BLaER1 (cell line): Measurements from ENCODE around the gene DUT.

Experiments used
- H3K27ac ChIP-seq: shearing (Covaris generic); formaldehyde crosslinking; 2 replicates; pipeline ENCODE4 v1.8.1; 2022
- H3K27me3 ChIP-seq: shearing (Covaris generic); formaldehyde crosslinking; 2 replicates; pipeline ENCODE4 v1.8.1; 2022
- H3K36me3 ChIP-seq: shearing (Covaris generic); formaldehyde crosslinking; 2 replicates; pipeline ENCODE4 v1.8.1; 2022
- H3K4me1 ChIP-seq: shearing (Covaris generic); formaldehyde crosslinking; 2 replicates; pipeline ENCODE4 v1.8.1; 2022
- H3K4me2 ChIP-seq: shearing (Covaris generic); formaldehyde crosslinking; 2 replicates; pipeline ENCODE4 v1.8.1; 2022
- H3K4me3 ChIP-seq: shearing (Covaris generic); formaldehyde crosslinking; 2 replicates; pipeline ENCODE4 v1.8.1; 2022
- H3K9ac ChIP-seq: shearing (Covaris generic); formaldehyde crosslinking; 2 replicates; pipeline ENCODE4 v1.8.1; 2022
- H3K9me3 ChIP-seq: shearing (Covaris generic); formaldehyde crosslinking; 2 replicates; pipeline ENCODE4 v1.8.1; 2022
- H4K20me1 ChIP-seq: shearing (Covaris generic); formaldehyde crosslinking; 2 replicates; pipeline ENCODE4 v1.8.1; 2022
- Cebpa-rat ChIP-seq: shearing (Covaris generic); IDR thresholded peaks from 2 replicates; pipeline ENCODE4 v1.8.1; 2022

DUT gene

GRCh38 chr15:48383031-48383430 is 51.8 kb downstream of the DUT start:
- Histone ChIP-seq H3K4me2 (peak overlapping the region; percentile 54; the same call in 1 of the 2 replicates), H3K27ac (no peak overlapping the region)

GRCh38 chr15:48384616-48385015 is 53.4 kb downstream of the DUT start:
- no peak overlapping the region for H3K9ac ChIP-seq
- TF ChIP-seq Cebpa-rat = no peak
- no peaks in the 10 kb centered on the region for H3K27me3 ChIP-seq
- H3K27ac ChIP-seq = no peak overlapping the region
- H3K4me2 ChIP-seq = peak overlapping the region; percentile 17; the same call in 1 of the 2 replicates
- H3K9me3 ChIP-seq = no peaks in the 10 kb centered on the region
- H3K36me3 ChIP-seq = no peaks in the 10 kb centered on the region
- no peaks in the 10 kb centered on the region for H4K20me1 ChIP-seq
- peaks cover 32% of the 10 kb centered on the region for H3K4me1 ChIP-seq
- no peak overlapping the region for H3K4me3 ChIP-seq

More at GRCh38 chr15:48383031-48383430, 51.8 kb downstream of the DUT start:
- Histone ChIP-seq H3K27me3 (no peaks in the 10 kb centered on the region), H3K4me3 (no peak overlapping the region), H3K4me1 (peaks cover 32% of the 10 kb centered on the region), H4K20me1 (no peaks in the 10 kb centered on the region), H3K36me3 (no peaks in the 10 kb centered on the region), H3K9me3 (0 out of 2 replicates have a peak, but pooled peaks cover under 1% of the 10 kb centered on the region), H3K9ac (no peak overlapping the region)
- no peak for TF ChIP-seq Cebpa-rat

- H3K9me3 ChIP-seq = no peaks in the 10 kb centered on the region
- H3K4me3 ChIP-seq = no peak overlapping the region
- H4K20me1 ChIP-seq = no peaks in the 10 kb centered on the region
- H3K4me1 ChIP-seq = peaks cover 32% of the 10 kb centered on the region
- H3K27ac ChIP-seq = no peak overlapping the region
- no peak for TF ChIP-seq Cebpa-rat
- no peaks in the 10 kb centered on the region for H3K27me3 ChIP-seq
- H3K9ac ChIP-seq = no peak overlapping the region
- no peaks in the 10 kb centered on the region for H3K36me3 ChIP-seq
- peak overlapping the region; percentile 17; the same call in 1 of the 2 replicates for H3K4me2 ChIP-seq
These were observed 54.0 kb downstream of the DUT start for GRCh38 chr15:48385031-48385830.

GRCh38 chr15:48388016-48388851 is 57.0 kb downstream of the DUT start:
- H4K20me1 ChIP-seq = no peaks in the 10 kb centered on the region
- H3K27me3 ChIP-seq = no peaks in the 10 kb centered on the region
- no peak overlapping the region for H3K9ac ChIP-seq
- no peak overlapping the region for H3K27ac ChIP-seq
- no peak overlapping the region for H3K4me3 ChIP-seq
- no peaks in the 10 kb centered on the region for H3K36me3 ChIP-seq
- TF ChIP-seq Cebpa-rat = no peak
- no peaks in the 10 kb centered on the region for H3K9me3 ChIP-seq
- peaks cover 15% of the 10 kb centered on the region for H3K4me1 ChIP-seq
- H3K4me2 ChIP-seq = no peak overlapping the region

GRCh38 chr15:48388910-48389309 is 57.7 kb downstream of the DUT start:
- H4K20me1 ChIP-seq = no peaks in the 10 kb centered on the region
- H3K9me3 ChIP-seq = no peaks in the 10 kb centered on the region
- no peak overlapping the region for H3K27ac ChIP-seq
- no peak overlapping the region for H3K4me3 ChIP-seq
- no peaks in the 10 kb centered on the region for H3K27me3 ChIP-seq
- no peak for TF ChIP-seq Cebpa-rat
- no peak overlapping the region for H3K9ac ChIP-seq
- no peaks in the 10 kb centered on the region for H3K36me3 ChIP-seq
- H3K4me1 ChIP-seq = peaks cover 13% of the 10 kb centered on the region
- no peak overlapping the region for H3K4me2 ChIP-seq

GRCh38 chr15:48389691-48390143 is 58.5 kb downstream of the DUT start:
- Histone ChIP-seq H3K9me3 (no peaks in the 10 kb centered on the region), H3K4me1 (peaks cover 10% of the 10 kb centered on the region), H3K4me3 (no peak overlapping the region), H3K36me3 (no peaks in the 10 kb centered on the region), H4K20me1 (no peaks in the 10 kb centered on the region), H3K9ac (no peak overlapping the region), H3K27me3 (no peaks in the 10 kb centered on the region), H3K4me2 (no peak overlapping the region), H3K27ac (no peak overlapping the region)
- TF ChIP-seq Cebpa-rat = no peak

- no peaks in the 10 kb centered on the region for H3K36me3 ChIP-seq
- no peak for TF ChIP-seq Cebpa-rat
- no peaks in the 10 kb centered on the region for H3K27me3 ChIP-seq
- no peak overlapping the region for H3K27ac ChIP-seq
- no peaks in the 10 kb centered on the region for H4K20me1 ChIP-seq
- no peak overlapping the region for H3K4me3 ChIP-seq
- no peak overlapping the region for H3K9ac ChIP-seq
- no peak overlapping the region for H3K4me2 ChIP-seq
- H3K4me1 ChIP-seq = no peaks in the 10 kb centered on the region
- no peaks in the 10 kb centered on the region for H3K9me3 ChIP-seq
These were observed 60.7 kb downstream of the DUT start for GRCh38 chr15:48391950-48392349.

GRCh38 chr15:48392356-48392755 is 61.1 kb downstream of the DUT start:
- Histone ChIP-seq H3K4me3 (no peak overlapping the region), H3K9me3 (no peaks in the 10 kb centered on the region), H4K20me1 (no peaks in the 10 kb centered on the region), H3K9ac (no peak overlapping the region), H3K36me3 (no peaks in the 10 kb centered on the region), H3K4me2 (no peak overlapping the region), H3K27ac (no peak overlapping the region), H3K4me1 (no peaks in the 10 kb centered on the region), H3K27me3 (no peaks in the 10 kb centered on the region)
- TF ChIP-seq Cebpa-rat = no peak
